Measurements from ENCODE around the gene PRKG1. TPM values are rescaled to one million over a fixed set of nuclear protein-coding genes. Genes with fewer than 3 reads are reported as not detected.

The PRKG1 gene
- total RNA-seq, 1 donor from 2014 or later, result 17.9 TPM

DNA sequence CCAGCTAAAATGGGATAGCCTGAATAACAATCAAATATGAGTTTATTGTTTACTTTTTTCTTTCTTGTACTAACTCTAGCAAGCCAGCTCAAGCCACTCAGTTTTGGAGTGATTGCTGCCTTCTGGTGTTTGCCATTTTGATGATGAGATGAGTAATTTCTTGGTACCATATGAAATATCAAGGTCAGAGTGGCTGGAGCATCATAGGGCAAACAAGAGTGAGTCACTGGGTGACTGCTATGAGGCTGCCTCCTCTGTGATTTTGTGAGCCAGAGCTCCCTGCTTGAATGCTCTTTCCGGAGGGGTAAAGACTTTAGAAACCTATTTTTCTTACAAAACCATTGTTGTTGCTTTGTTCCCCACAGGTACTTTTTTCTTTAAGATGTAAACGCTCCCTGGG lies 295.6 kb downstream of the PRKG1 start:
- TF ChIP-seq POLR2A (IDR thresholded peaks at IDR 0.05), result no peak
- no peak for TF ChIP-seq POLR2AphosphoS5 (IDR thresholded peaks at IDR 0.05; ENCODE audit: insufficient read depth in 1 of 2, low read depth in 1 of 2)
- TF ChIP-seq, protein P1, sequence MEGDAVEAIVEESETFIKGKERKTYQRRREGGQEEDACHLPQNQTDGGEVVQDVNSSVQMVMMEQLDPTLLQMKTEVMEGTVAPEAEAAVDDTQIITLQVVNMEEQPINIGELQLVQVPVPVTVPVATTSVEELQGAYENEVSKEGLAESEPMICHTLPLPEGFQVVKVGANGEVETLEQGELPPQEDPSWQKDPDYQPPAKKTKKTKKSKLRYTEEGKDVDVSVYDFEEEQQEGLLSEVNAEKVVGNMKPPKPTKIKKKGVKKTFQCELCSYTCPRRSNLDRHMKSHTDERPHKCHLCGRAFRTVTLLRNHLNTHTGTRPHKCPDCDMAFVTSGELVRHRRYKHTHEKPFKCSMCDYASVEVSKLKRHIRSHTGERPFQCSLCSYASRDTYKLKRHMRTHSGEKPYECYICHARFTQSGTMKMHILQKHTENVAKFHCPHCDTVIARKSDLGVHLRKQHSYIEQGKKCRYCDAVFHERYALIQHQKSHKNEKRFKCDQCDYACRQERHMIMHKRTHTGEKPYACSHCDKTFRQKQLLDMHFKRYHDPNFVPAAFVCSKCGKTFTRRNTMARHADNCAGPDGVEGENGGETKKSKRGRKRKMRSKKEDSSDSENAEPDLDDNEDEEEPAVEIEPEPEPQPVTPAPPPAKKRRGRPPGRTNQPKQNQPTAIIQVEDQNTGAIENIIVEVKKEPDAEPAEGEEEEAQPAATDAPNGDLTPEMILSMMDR (IDR thresholded peaks at IDR 0.05), result no peak
- intact Hi-C loops (cut with DNase I), result no loop called here
- Histone ChIP-seq H3K27ac (no peak overlapping the region), H3K36me3 (no peaks in the 10 kb centered on the region), H3K4me1 (no peaks in the 10 kb centered on the region), H3K27me3 (no peaks in the 10 kb centered on the region), H3K9me3 (no peaks in the 10 kb centered on the region), H3K4me3 (no peak overlapping the region)
- DNase-seq (ENCODE audit: extremely low spot score in 2 of 2), result no peak

DNA sequence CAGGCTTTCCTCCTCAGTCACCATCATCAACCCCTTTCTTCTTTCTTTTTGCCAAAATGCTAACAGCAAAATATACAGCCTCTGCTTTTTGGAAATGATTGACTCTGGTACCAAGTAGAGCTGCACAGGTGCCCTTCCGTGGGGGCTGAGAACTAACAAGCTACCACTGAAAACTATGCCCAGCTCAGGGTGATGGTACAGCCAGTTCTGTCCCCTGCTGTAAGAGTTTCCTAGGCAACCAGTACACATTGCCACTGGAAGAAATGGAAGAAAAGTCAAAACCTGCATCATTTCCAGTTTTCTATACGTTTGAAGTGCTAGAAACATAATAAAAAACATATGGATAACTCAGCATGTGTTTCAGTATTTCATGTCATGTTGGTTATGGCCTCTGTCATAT lies 297.5 kb downstream of the PRKG1 start:
- intact Hi-C loops (cut with DNase I), result no loop called here
- Histone ChIP-seq H3K4me3 (no peak overlapping the region), H3K27ac (no peak overlapping the region), H3K36me3 (no peaks in the 10 kb centered on the region), H3K4me1 (no peaks in the 10 kb centered on the region), H3K27me3 (no peaks in the 10 kb centered on the region), H3K9me3 (no peaks in the 10 kb centered on the region)
- TF ChIP-seq POLR2AphosphoS5 (IDR thresholded peaks at IDR 0.05; ENCODE audit: insufficient read depth in 1 of 2, low read depth in 1 of 2) (no peak), POLR2A (IDR thresholded peaks at IDR 0.05) (no peak)
- TF ChIP-seq, protein P1 (IDR thresholded peaks at IDR 0.05), result no peak
- DNase-seq (ENCODE audit: extremely low spot score in 2 of 2), result no peak

DNA sequence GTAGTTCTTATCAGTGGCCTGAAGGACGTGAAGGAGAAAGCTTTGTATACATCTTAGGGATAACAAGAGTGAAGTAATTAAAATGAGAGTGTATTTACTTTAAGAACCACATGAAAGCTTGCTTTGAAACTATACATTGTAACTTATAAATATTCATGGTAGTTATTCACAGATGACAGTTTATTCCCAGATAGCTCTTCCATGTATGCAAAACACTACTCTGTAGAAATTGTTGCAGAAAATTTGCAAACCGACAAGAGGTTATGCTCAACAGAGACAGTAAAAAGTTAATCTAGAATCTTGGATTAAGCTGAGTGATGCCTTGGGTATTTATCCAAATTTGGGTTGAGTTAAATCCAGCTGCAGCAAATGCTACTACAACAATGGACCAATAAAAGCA lies 301.5 kb downstream of the PRKG1 start:
- TF ChIP-seq, protein P1 (IDR thresholded peaks at IDR 0.05), result no peak
- TF ChIP-seq POLR2A (IDR thresholded peaks at IDR 0.05) (no peak), POLR2AphosphoS5 (IDR thresholded peaks at IDR 0.05; ENCODE audit: insufficient read depth in 1 of 2, low read depth in 1 of 2) (no peak)
- no peak for DNase-seq (ENCODE audit: extremely low spot score in 2 of 2)
- H3K4me3 ChIP-seq, result no peak overlapping the region
- H3K36me3 ChIP-seq, result no peaks in the 10 kb centered on the region
- H3K27ac ChIP-seq, result no peak overlapping the region
- H3K4me1 ChIP-seq, result peaks cover 10% of the 10 kb centered on the region
- no peaks in the 10 kb centered on the region for H3K9me3 ChIP-seq
- H3K27me3 ChIP-seq, result no peaks in the 10 kb centered on the region
- intact Hi-C loops (cut with DNase I), result no loop called here

DNA sequence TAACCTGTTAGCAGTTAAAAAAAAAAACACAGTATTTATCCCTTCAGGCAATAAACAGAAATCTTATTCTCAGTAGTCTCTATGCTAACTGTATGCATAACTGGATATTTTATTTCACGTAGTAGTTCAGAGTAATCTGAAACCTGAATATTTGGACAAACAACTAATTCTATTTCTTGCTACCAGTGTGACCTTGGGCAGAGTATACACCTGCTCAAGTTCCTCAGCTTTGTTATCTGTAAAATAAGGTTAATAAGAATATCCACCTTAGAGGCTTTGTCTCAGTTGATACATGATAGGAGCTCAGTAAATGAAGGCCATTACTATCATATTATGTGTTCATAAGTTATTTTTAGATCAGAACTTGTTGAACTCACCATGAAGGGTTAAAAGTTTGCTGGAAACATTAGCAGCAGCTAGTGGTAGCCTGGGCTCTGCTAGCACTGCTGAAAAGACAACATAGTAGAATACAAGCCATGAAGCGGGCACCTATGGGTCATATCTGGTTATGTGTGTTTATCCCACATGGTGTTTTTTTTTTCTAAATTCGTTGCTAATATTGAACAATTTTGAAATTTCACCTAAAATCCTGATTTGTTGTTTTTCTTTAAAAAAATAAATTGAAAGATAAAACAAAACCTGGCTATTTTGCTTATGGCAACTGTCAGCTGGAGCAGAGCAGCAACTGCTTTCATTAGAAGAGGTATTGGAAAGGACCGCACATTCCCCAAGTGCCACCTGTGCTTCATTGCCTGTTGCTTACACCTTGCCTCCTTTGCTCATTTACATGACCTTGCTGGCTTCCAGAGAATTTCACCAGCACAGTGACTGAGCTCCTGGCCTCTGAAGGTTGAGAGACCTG lies 303.0 kb downstream of the PRKG1 start:
- H3K27ac ChIP-seq, result no peak overlapping the region
- TF ChIP-seq POLR2A (IDR thresholded peaks at IDR 0.05) (no peak), POLR2AphosphoS5 (IDR thresholded peaks at IDR 0.05; ENCODE audit: insufficient read depth in 1 of 2, low read depth in 1 of 2) (no peak)
- H3K36me3 ChIP-seq, result no peaks in the 10 kb centered on the region
- H3K27me3 ChIP-seq, result no peaks in the 10 kb centered on the region
- peaks cover 18% of the 10 kb centered on the region for H3K4me1 ChIP-seq
- H3K9me3 ChIP-seq, result no peaks in the 10 kb centered on the region
- no peak for DNase-seq (ENCODE audit: extremely low spot score in 2 of 2)
- intact Hi-C loops (cut with DNase I), result no loop called here
- H3K4me3 ChIP-seq, result no peak overlapping the region

DNA sequence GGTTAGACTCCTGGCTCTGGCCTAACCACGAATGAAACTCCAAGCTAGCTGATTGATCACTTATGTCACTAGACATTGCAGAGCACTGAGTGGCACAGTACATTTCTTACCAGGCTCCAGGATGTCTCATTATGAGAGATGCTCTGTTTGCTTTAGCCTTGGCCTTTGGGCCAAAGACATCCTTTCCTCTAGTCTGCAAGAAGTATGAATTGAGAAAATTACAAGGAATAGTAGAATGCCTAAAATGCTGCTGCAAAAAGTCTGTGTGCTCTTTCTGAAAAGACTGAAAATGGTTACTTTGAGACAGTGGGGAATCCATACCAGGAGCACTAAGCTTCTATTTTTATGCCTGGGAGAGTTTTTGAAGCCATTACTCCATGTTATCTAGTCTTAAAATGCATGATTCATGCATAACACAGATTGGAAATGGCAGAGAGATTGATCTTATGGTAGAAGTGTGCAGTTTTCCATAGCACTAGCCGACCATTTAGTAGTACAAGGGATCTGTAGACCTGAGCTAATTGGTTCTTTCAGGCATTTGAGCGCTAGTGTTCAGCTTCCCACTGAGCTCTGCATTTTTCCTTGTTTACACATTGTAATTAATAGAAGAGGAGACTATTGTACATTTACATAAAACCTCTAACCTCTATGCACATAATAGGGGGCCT lies 303.8 kb downstream of the PRKG1 start:
- Histone ChIP-seq H3K4me3 (no peak overlapping the region), H3K9me3 (no peaks in the 10 kb centered on the region), H3K4me1 (peaks cover 18% of the 10 kb centered on the region), H3K27ac (no peak overlapping the region), H3K27me3 (no peaks in the 10 kb centered on the region), H3K36me3 (no peaks in the 10 kb centered on the region)
- intact Hi-C loops (cut with DNase I), result no loop called here
- TF ChIP-seq POLR2A (IDR thresholded peaks at IDR 0.05), result no peak
- TF ChIP-seq, protein P1 (IDR thresholded peaks at IDR 0.05), result no peak
- no peak for DNase-seq (ENCODE audit: extremely low spot score in 2 of 2)
